ENCODE data around the gene ATRAID.
A peak's percentile ranks its signal among the peaks of the same experiment; 100 is the strongest.
"Not testable (repeated sequence)": the region's sequence is repeated elsewhere in the genome, so short reads cannot be mapped to it uniquely, and the experiment has no call there.

ATRAID gene

GRCh38 chr2:27194538-27195354 is 17.1 kb upstream of the ATRAID start:
- DNase-seq: no peak

DNA sequence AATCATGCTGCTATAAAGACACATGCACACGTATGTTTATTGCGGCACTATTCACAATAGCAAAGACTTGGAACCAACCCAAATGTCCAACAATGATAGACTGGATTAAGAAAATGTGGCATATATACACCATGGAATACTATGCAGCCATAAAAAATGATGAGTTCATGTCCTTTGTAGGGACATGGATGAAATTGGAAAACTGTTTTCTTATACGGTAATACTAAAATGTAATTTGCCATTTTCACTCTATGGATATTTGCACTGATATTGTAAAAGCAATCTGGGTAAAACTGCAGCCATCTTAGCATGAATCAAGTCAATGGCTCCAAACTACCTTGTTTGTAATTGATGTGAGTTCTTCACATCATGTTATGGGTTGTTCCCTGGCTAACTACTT is 16.0 kb upstream of the ATRAID start:
- DNase-seq: not testable (repeated sequence)

- not testable (repeated sequence) for DNase-seq
Observed at GRCh38 chr2:27198068-27198467, 13.8 kb upstream of the ATRAID start.

DNA sequence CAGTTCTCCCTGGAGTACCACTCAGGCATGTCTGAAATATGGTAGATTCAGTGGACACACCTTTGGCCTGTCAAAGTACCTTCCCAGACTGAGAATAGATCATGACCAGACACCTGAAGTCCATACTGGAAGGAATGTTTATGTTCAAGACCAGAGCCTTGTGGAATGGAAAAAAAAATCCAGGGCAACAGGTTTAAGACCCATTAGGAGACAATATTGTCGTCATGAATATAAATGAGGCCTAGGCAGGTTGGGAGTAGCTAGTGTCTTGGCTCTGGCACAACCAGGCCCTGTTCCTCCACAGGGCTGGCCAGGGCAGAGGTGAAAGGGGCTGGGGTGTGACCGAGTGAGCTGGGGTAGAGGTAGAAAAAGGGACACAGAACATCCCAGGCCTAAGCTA is 13.2 kb upstream of the ATRAID start:
- DNase-seq: no peak

DNA sequence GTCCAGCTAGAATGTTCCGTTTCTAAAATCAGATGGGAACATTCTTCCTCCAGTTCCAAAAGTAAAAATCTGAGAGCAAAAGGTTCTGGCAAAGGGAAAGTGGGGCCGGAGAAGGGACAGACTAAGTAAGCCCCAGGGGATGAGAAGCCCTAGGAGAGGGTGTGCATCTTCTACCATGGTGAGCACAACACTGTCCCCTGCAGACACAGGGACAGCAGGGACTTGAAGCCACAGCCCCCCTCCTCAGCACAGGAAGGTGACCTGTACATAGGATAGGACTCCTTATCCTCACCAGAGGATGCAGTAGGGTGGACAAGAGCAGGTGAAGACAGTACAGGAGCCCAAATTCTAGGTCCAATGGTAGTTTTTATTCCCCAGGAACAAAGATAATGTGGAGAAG is 12.6 kb upstream of the ATRAID start:
- no peak for DNase-seq

DNA sequence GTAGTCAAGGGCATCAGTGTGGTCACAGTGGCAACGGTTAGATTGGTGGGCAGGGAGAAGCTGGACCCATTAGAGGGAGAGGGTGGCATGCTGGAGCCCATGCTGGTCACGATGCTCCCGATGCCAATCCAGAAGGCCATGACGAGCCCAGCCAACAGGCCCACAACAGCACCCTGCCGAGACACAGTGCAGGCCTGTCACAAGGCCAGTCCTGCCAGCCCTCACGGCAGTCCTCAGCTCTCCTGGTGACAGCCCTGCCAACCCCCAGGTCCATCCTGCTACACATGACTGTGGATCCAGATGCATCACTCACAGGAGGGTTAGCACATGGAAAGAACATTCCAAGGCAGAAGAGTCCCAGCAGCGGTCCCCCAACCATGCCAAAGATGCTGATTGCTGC is 10.2 kb upstream of the ATRAID start:
- no peak for DNase-seq

DNA sequence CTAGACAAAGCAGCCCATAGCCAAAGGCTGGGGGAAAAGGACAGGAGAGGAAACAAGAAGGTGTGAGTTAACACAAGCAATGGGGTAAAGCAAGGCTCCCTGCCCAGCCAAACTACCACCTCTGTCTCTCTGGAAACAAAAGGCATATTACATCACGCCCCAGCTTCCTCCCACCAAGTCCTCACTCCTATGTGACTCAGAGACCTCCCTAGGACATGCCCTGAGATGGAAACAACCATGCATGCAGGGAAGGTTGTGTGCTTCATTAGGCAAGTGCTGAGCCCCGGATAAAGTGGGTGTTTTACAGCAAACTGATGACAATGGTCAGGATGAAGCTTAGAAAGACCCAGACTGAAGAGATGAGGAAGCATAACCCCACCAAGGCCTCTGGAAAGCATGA is 9.0 kb upstream of the ATRAID start:
- DNase-seq: no peak

GRCh38 chr2:27203741-27204140 is 8.1 kb upstream of the ATRAID start:
- no peak for DNase-seq

GRCh38 chr2:27204566-27204965 is 7.3 kb upstream of the ATRAID start:
- no peak for DNase-seq

GRCh38 chr2:27205206-27205605 is 6.6 kb upstream of the ATRAID start:
- DNase-seq: no peak

- DNase-seq: no peak
Observed at GRCh38 chr2:27206346-27206745, 5.5 kb upstream of the ATRAID start.

GRCh38 chr2:27208486-27209050 is 3.3 kb upstream of the ATRAID start:
- DNase-seq: no peak

- no peak for DNase-seq
Observed at GRCh38 chr2:27209621-27210401, 2.0 kb upstream of the ATRAID start.

- DNase-seq: no peak
Observed at GRCh38 chr2:27211241-27211942, 449 bp upstream of the ATRAID start.

GRCh38 chr2:27212626-27213471 is 1.0 kb downstream of the ATRAID start:
- DNase-seq: peak; percentile 27

- DNase-seq: no peak
Observed at GRCh38 chr2:27214941-27215340, 3.1 kb downstream of the ATRAID start.

DNA sequence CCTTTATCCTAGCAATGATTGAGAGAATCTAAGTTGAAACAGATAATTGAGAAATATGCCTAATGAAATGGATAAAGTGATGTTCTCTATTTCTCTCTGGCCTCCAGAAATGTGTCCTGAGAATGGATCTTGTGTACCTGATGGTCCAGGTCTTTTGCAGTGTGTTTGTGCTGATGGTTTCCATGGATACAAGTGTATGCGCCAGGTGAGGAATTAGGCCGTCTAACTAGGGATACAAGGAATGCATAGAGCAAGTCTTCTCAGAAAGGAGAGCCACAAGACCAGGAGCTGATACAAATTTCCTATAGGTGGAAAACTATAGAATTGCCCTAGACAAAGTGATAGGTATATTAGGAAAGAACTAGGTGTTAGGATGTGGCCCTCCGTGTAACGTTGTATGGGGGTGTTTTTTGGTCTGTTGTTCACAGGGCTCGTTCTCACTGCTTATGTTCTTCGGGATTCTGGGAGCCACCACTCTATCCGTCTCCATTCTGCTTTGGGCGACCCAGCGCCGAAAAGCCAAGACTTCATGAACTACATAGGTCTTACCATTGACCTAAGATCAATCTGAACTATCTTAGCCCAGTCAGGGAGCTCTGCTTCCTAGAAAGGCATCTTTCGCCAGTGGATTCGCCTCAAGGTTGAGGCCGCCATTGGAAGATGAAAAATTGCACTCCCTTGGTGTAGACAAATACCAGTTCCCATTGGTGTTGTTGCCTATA is 4.7 kb downstream of the ATRAID start:
- peak; percentile 1 for DNase-seq

GRCh38 chr2:27217173-27218121 is 5.6 kb downstream of the ATRAID start, which contains the start of gene CAD:
Gene CAD, plus strand, starts transcription at chr2:27217369. Its CDS starts 183 bp downstream, at chr2:27217552.
- peak; percentile 82 for DNase-seq

DNA sequence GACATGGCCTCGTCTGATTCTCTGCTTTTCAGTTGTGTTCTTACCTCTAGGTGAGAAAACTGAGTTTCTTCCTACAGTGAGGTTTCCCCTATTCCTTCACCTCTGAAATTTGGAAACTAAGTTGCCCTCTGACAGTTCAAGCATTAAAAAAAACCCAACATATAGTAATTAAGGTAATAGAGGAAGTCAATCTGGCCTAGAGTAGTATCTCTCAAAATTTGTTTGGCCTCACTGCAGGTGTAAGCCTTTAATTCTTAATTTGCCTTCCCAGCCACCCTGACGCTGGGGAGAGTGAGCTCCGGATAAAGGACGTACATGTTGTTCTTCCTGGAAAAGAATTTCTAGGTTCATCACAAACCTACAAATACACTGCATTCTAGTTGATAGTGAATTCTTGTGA is 6.8 kb downstream of the ATRAID start:
- DNase-seq: no peak

- no peak for DNase-seq
Observed at GRCh38 chr2:27219091-27219490, 7.2 kb downstream of the ATRAID start.

Data from NCI-H1105 treated with DMSO at 0.1 percent for 48 hours (cell line).